ENCODE measurements around the gene SOX10.
A peak's percentile ranks its signal among the peaks of the same experiment; 100 is the strongest.

- TF ChIP-seq SRF (IDR thresholded peaks at IDR 0.05; ENCODE audit: low read depth) (no peak), EZH2phosphoT487 (IDR thresholded peaks at IDR 0.05; ENCODE audit: borderline replicate concordance) (no peak), CTCF (IDR thresholded peaks at IDR 0.05 in 2 of 3, conservative IDR thresholded peaks at IDR 0.05 in 1 of 3; ENCODE audit: borderline replicate concordance in 1 of 3, insufficient read depth in 1 of 3, low read depth in 2 of 3, low read length in 2 of 3) (no peak), EZH2 (IDR thresholded peaks at IDR 0.05) (no peak), TCF7L2 (IDR thresholded peaks at IDR 0.05; ENCODE audit: borderline replicate concordance, extremely low read depth, insufficient read depth, insufficient read length) (no peak), SP1 (IDR thresholded peaks at IDR 0.05; ENCODE audit: low read depth) (no peak), MAX (IDR thresholded peaks at IDR 0.05) (no peak; the same call in 1 of the 2 replicates), RAD21 (IDR thresholded peaks at IDR 0.05; ENCODE audit: low read depth) (no peak), POLR2AphosphoS5 (IDR thresholded peaks at IDR 0.05; ENCODE audit: low read depth, low read length) (peak; percentile 90), POLR2A (IDR thresholded peaks at IDR 0.05; ENCODE audit: borderline replicate concordance, extremely low read depth, insufficient read depth, insufficient read length) (peak; percentile 56), CEBPB (IDR thresholded peaks at IDR 0.05; ENCODE audit: low read depth) (no peak), JUND (IDR thresholded peaks at IDR 0.05) (no peak), SIN3A (IDR thresholded peaks at IDR 0.05; ENCODE audit: low read depth) (peak; percentile 84), ELF1 (IDR thresholded peaks at IDR 0.05; ENCODE audit: borderline replicate concordance, low read depth) (peak; percentile 67; the same call in 1 of the 2 replicates)
Observed at GRCh38 chr22:37953437-37954179, 30.7 kb downstream of the SOX10 start, which contains the start of the genes C22orf23 and POLR2F.
